Kidney (tissue), 14 donors: ENCODE data around the gene CUEDC1. TPM values are rescaled to one million over a fixed set of nuclear protein-coding genes. Genes with fewer than 3 reads are reported as not detected.
A peak's percentile ranks its signal among the peaks of the same experiment; 100 is the strongest.

ENCODE experiments used
- DNase-seq, 5 donors: peaks; one replicate each; pipeline ENCODE4 v3.0.0-alpha.2; 2013 to 2020
- FAIRE-seq: peaks from 2 replicates; lab custom pipeline; 2012; peaks lifted over from hg19 to GRCh38; lab: Jason Lieb, UNC
- H3K27ac ChIP-seq, 2 donors: one replicate each; pipeline ENCODE4 v1.7.0; 2013; ENCODE audit warnings: low read depth in 2 of 2, low read length in 2 of 2, inconsistent platforms in 1 of 2
- H3K27me3 ChIP-seq: one replicate; pipeline ENCODE4 v1.7.1; 2013; ENCODE audit warnings: low read length, inconsistent platforms; ENCODE audit not compliant: control insufficient read depth, insufficient read depth
- H3K36me3 ChIP-seq, 3 donors: one replicate each; pipeline versions ENCODE4 v1.7.0 to v1.7.1; 2013; ENCODE audit warnings: low read length in 3 of 3, control low read depth in 1 of 3, inconsistent platforms in 1 of 3; ENCODE audit not compliant: insufficient read depth in 3 of 3, control insufficient read depth in 2 of 3
- H3K4me1 ChIP-seq, 3 donors: one replicate each; pipeline versions ENCODE4 v1.7.0 to v1.7.1; 2013; ENCODE audit warnings: low read length in 3 of 3, inconsistent platforms in 1 of 3, low read depth in 1 of 3; ENCODE audit not compliant: control insufficient read depth in 2 of 3, insufficient read depth in 2 of 3
- H3K4me3 ChIP-seq, 3 donors: one replicate each; pipeline versions ENCODE4 v1.7.0 to v1.8.1; 2013; ENCODE audit warnings: low read length in 3 of 3, control low read depth in 1 of 3, inconsistent platforms in 1 of 3
- H3K9ac ChIP-seq, 3 donors: one replicate each; pipeline versions ENCODE4 v1.7.0 to v1.7.1; 2013; ENCODE audit warnings: low read length in 3 of 3, control low read depth in 1 of 3, inconsistent platforms in 1 of 3
- H3K9me3 ChIP-seq, 3 donors: one replicate each; pipeline versions ENCODE4 v1.7.0 to v1.7.1; 2013; ENCODE audit warnings: low read length in 3 of 3, control low read depth in 1 of 3, inconsistent platforms in 1 of 3; ENCODE audit not compliant: control insufficient read depth in 2 of 3, insufficient read depth in 1 of 3
- intact Hi-C: fragments of 100-400 bp; cut with DNase I; formaldehyde crosslinking; loops from one replicate; pipeline ENCODE4 v1.11.1; 2022
- polyA plus RNA-seq: library from polyadenylated mRNA; stranded (reverse); fragments of 350-450 nt; fragmentation: Illumina TruSeq; extraction: RNeasy Lipid Tissue Mini Kit (QIAGEN cat#74804); gene quantifications from one replicate; pipeline ENCODE4 v1.2.3, GENCODE V29; 2014; ENCODE audit warnings: low read depth, low replicate concordance; ENCODE audit not compliant: insufficient read depth
- total RNA-seq: library from RNA; stranded (reverse); fragmentation: NEBNext Ultra II Directional; extraction: Animal tissue kit (Norgen Biotek cat#: 25700); gene quantifications from one replicate; pipeline ENCODE4 v1.2.1, GENCODE V29; 2021
- TF ChIP-seq, protein P1 (sequence below): IDR thresholded peaks from 3 replicates; pipeline ENCODE4 v1.5.1; 2012; ENCODE audit warnings: mild to moderate bottlenecking, moderate library complexity, borderline replicate concordance; ENCODE audit not compliant: insufficient read depth; ENCODE audit errors: extremely low read depth
- donor health status: control.
- donor health status: control.
- donor health status: control.
- donor health status: control.
- donor health status: control.
- donor health status: DM: yes; HTN: yes; CAD: no.
- donor health status: Normal renal cell carcinoma (clear cell type).

Gene CUEDC1
- total and polyA plus RNA-seq, 2 donors from 2014 or later: 33.0 to 52.3 TPM

DNA sequence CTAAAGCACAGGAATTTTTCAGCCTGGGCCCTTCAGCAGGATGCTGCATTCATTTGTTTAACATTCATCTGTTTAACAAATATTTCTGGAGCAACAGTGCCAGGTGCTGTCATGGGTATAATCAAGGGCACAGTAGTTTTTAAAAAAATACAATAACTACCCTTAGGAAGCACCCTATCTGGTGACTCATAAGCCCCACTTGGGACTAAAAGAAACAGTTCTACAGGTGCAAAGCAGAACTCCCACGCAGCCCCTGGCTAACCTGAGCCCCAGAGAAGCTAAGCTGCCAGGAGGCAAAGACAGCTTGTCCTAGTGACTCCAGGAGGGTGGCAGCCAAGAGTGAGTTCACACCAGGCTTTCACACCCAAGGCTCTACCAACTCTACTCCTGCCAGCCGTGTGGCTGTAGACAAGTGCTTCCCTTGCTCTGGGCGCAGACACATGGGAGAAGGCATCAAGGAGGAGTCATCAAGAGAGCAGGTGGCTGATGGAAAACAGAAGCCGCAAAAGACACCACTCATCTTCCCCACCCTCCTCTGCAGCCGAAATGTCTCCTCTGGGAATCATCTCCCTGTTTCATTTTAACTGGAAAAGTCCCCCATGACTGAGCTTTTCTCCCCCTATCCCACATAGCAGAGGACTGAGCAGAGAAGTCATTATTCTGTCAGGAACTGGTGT, 14.4 kb downstream of the CUEDC1 start:
- peak overlapping the region; percentile 61 to 66 for H3K27ac ChIP-seq
- H3K4me1 ChIP-seq: peaks cover 5 to 43% (median 42%) of the 10 kb centered on the region in 3 donors
- no peak for FAIRE-seq
- no peak overlapping the region for H3K4me3 ChIP-seq
- no peaks in the 10 kb centered on the region for H3K36me3 ChIP-seq
- intact Hi-C loops: no loop called here
- TF ChIP-seq, protein P1, sequence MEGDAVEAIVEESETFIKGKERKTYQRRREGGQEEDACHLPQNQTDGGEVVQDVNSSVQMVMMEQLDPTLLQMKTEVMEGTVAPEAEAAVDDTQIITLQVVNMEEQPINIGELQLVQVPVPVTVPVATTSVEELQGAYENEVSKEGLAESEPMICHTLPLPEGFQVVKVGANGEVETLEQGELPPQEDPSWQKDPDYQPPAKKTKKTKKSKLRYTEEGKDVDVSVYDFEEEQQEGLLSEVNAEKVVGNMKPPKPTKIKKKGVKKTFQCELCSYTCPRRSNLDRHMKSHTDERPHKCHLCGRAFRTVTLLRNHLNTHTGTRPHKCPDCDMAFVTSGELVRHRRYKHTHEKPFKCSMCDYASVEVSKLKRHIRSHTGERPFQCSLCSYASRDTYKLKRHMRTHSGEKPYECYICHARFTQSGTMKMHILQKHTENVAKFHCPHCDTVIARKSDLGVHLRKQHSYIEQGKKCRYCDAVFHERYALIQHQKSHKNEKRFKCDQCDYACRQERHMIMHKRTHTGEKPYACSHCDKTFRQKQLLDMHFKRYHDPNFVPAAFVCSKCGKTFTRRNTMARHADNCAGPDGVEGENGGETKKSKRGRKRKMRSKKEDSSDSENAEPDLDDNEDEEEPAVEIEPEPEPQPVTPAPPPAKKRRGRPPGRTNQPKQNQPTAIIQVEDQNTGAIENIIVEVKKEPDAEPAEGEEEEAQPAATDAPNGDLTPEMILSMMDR: no peak
- DNase-seq: no peak
- no peaks in the 10 kb centered on the region for H3K27me3 ChIP-seq
- no peak overlapping the region for H3K9ac ChIP-seq
- no peaks in the 10 kb centered on the region for H3K9me3 ChIP-seq

DNA sequence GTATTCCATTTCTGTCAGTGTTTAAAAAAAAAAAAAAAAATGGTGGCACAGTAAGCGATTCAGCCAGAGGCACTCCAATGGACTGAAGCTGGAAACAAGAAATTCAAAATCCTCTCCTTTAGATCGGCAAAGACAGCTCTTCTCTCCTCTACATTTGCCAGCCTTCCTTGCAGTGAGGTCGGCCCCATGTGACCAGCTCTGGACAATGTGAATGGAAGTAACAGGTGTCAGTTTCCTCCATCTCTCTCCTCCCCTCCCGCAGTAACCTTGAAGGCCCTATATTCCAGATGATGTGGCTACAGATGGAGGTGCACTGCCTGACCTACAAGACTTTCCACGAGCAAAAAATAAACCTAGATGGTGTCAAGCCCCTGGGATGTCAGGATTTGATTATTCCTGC, 15.0 kb downstream of the CUEDC1 start:
- DNase-seq (no peak), FAIRE-seq (no peak)
- Histone ChIP-seq H3K9me3 (no peaks in the 10 kb centered on the region), H3K9ac (no peak overlapping the region), H3K27ac (peak overlapping the region; percentile 27 to 51), H3K4me3 (no peak overlapping the region), H3K4me1 (peaks cover 5 to 47% (median 47%) of the 10 kb centered on the region in 3 donors), H3K36me3 (no peaks in the 10 kb centered on the region), H3K27me3 (no peaks in the 10 kb centered on the region)
- TF ChIP-seq, protein P1: no peak
- intact Hi-C loops: no loop called here

DNA sequence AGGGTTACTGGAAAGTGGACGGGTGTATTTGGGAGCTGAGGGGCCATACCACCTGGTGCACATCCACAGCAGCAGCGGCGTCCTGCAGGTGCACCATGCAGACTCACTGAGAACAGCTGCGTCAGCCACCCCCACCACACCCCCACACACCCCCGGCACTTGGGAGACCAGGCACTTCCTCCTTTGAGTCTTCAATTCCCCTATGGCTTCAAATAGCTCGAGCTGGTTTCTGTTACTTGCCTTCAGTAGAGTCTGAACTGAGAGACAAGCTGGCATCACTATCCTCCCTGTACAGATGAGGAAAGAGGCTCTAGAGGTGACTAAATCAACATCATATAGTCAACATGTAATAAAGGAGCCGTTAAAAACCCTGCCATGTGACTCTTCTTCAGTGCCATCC, 15.4 kb downstream of the CUEDC1 start:
- TF ChIP-seq, protein P1: no peak
- H3K4me1 ChIP-seq: peaks cover 9 to 52% (median 50%) of the 10 kb centered on the region in 3 donors
- H3K9ac ChIP-seq: no peak overlapping the region
- peak overlapping the region in 1 of 2 donors; percentile 27 for H3K27ac ChIP-seq
- no peaks in the 10 kb centered on the region for H3K36me3 ChIP-seq
- H3K9me3 ChIP-seq: no peaks in the 10 kb centered on the region
- H3K27me3 ChIP-seq: no peaks in the 10 kb centered on the region
- H3K4me3 ChIP-seq: no peak overlapping the region
- peak in 2 of 5 donors; percentile 38 to 85 for DNase-seq
- intact Hi-C loops: no loop called here
- FAIRE-seq: no peak

DNA sequence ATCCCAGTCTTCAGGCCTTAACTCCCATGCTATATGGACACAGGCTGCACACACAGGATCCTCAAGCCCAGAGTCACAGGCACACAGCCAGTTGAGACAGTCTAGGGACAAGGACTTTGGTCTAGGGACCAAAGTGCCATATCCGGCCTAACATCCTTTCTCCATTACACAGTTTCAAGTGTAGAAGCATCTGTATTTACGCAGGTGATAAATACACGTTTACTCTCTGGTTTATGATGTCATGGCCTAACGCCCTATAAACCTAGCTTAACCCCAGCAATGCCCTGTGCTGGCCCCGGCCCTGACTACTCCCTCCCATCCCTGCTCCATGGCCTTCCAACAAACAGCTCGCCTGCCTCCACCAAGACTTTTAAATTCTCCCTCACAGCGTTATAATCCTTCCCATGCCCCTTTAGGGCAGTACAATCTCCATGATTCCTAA, 17.1 kb downstream of the CUEDC1 start:
- H3K9ac ChIP-seq: peak overlapping the region in 1 of 3 donors; percentile 34
- FAIRE-seq (no peak), DNase-seq (no peak)
- H3K9me3 ChIP-seq: no peaks in the 10 kb centered on the region
- intact Hi-C loops: no loop called here
- peaks cover 9 to 53% (median 47%) of the 10 kb centered on the region in 3 donors for H3K4me1 ChIP-seq
- peak overlapping the region; percentile 15 to 51 for H3K27ac ChIP-seq
- no peaks in the 10 kb centered on the region for H3K36me3 ChIP-seq
- TF ChIP-seq, protein P1: no peak
- no peak overlapping the region for H3K4me3 ChIP-seq
- no peaks in the 10 kb centered on the region for H3K27me3 ChIP-seq
